ENCODE data around the gene FFAR2. TPM values are rescaled to one million over a fixed set of nuclear protein-coding genes. Genes with fewer than 3 reads are reported as not detected.

Gene FFAR2
- total and polyA plus RNA-seq, 9 of the 15 experiments (the other 6 are each of a cell fraction or from before 2014, with no cell fraction given) = not detected

DNA sequence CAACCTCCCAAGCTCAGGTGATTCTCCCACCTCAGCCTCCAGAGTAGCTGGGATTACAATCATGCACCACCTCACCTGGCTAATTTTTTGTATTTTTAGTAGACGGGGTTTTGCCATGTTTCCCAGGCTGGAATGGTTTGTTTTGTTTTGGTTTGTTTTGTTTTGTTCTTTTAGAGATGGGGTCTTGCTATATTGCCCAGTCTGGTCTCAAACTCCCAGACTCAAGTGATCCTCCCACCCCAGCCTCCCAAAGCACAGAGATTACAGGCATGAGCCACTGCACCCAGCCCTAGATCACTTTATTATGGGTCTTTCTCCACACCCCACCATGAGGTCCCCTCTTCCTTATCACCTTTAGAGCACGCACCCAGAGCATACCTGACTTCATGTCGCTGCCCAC is 50.2 kb downstream of the FFAR2 start:
- TF ChIP-seq RBM25 (IDR thresholded peaks at IDR 0.05; ENCODE audit: low read depth, low read length, severe bottlenecking) (peak; percentile 46), NELFE (IDR thresholded peaks at IDR 0.05; ENCODE audit: insufficient read depth, insufficient read length) (no peak), FOXJ2 (tag; IDR thresholded peaks at IDR 0.05) (no peak), TAF9B (IDR thresholded peaks at IDR 0.05; ENCODE audit: partially characterized antibody) (no peak), SMC3 (conservative IDR thresholded peaks at IDR 0.05; ENCODE audit: insufficient read depth, low read depth, low read length) (no peak)
- POLR2A ChIA-PET = interaction anchor here (0.5 to 1.0 kb wide), 2 partner anchors 207 to 234 kb away, joined by 3 read pairs; no protein-coding TSS in a partner anchor
- peaks cover 6% of the 10 kb centered on the region; the same call in 1 of the 2 replicates for H4K20me1 ChIP-seq (replicated peaks; ENCODE audit: control insufficient read depth, insufficient read depth, low read length)
- DNase-seq (ENCODE audit: extremely low read depth in 1 of 4, low spot score in 3 of 4) (no peak), FAIRE-seq (no peak), ATAC-seq (no peak)
- no peaks in the 10 kb centered on the region for H3K9me3 ChIP-seq (replicated peaks; ENCODE audit: control insufficient read depth, insufficient read depth, low read depth, low read length)
- no peak overlapping the region for H3K4me3 ChIP-seq
- no TSS peak for BruUV-seq (replicated peaks)
- CTCF ChIA-PET (ENCODE audit: low intra/inter-chr PET ratio) = no interaction called here
- H3K27ac ChIP-seq (ENCODE audit: extremely low read depth, low read depth, low read length) = no peak overlapping the region
- H3K36me3 ChIP-seq (ENCODE audit: control insufficient read depth, insufficient read depth, low read length) = no peaks in the 10 kb centered on the region
- in situ Hi-C loops (cut with MboI) (no loop called here), intact Hi-C loops (cut with micrococcal nuclease) (no loop called here)
- no peaks in the 10 kb centered on the region for H3K9me1 ChIP-seq (ENCODE audit: control insufficient read depth, insufficient read depth, low read length)
- H3K4me2 ChIP-seq (ENCODE audit: insufficient read depth, low read length) = no peak overlapping the region
- WGBS (ENCODE audit: insufficient coverage, low coverage, missing lambda C conversion rate) = 9% methylated on average over 3 of the region's 3 CpGs
- H3K79me2 ChIP-seq (ENCODE audit: control insufficient read depth, insufficient read depth, low read length) = no peaks in the 10 kb centered on the region
- H3K4me1 ChIP-seq (replicated peaks in 1 of 2; ENCODE audit: control insufficient read depth in 2 of 2, insufficient read depth in 2 of 2, low read length in 2 of 2) = peaks cover 9 to 30% of the 10 kb centered on the region in 2 experiments; a peak in 4 of 5 replicates
- H3K27me3 ChIP-seq (ENCODE audit: control insufficient read depth in 2 of 2, insufficient read depth in 2 of 2, low read length in 2 of 2) = peaks cover 31 to 77% of the 10 kb centered on the region in 2 experiments; a peak in 4 of 5 replicates
- no peak overlapping the region for H2AFZ ChIP-seq (ENCODE audit: low read depth, low read length)
- H3K9ac ChIP-seq (ENCODE audit: insufficient read depth in 1 of 2, low read depth in 2 of 2, low read length in 2 of 2) = no peak overlapping the region

DNA sequence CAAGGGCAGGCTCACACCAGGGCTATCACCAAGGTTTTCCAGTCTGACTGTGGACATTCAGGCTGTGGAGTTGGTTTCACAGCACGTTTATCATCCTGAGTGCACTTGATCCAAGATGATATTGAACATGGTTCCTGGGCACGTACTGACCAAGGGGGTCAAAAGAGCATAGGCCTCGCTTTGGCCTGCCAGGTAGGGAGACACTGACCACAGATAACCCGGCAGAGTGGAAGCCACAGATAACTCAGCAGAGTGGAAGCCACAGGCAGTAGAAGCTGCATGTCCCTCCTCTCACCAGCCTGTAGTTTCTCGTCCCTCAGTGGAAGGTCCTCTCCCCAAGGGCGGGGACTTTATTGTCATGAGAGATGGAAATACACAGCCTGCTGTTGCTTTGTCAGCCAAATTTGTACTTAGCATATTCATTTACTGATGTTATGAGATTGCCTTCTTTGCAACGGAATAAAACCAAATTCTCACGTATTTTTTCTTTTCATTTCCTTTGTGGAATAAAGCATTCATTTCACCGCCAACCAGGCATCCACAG is 51.0 kb downstream of the FFAR2 start:
- H3K27me3 ChIP-seq (ENCODE audit: control insufficient read depth in 2 of 2, insufficient read depth in 2 of 2, low read length in 2 of 2) = peaks cover 28 to 78% of the 10 kb centered on the region in 2 experiments
- in situ Hi-C loops (cut with MboI) (no loop called here), intact Hi-C loops (cut with micrococcal nuclease) (no loop called here)
- H3K4me1 ChIP-seq (replicated peaks in 1 of 2; ENCODE audit: control insufficient read depth in 2 of 2, insufficient read depth in 2 of 2, low read length in 2 of 2) = peaks cover 9 to 30% of the 10 kb centered on the region in 2 experiments; a peak in 4 of 5 replicates
- FAIRE-seq = peak; percentile 63
- H3K4me3 ChIP-seq = no peak overlapping the region
- peak overlapping the region; percentile 25; the same call in 1 of the 2 replicates for H3K4me2 ChIP-seq (ENCODE audit: insufficient read depth, low read length)
- no peaks in the 10 kb centered on the region for H3K9me3 ChIP-seq (replicated peaks; ENCODE audit: control insufficient read depth, insufficient read depth, low read depth, low read length)
- no TSS peak for BruUV-seq (replicated peaks)
- DNase-seq (ENCODE audit: extremely low read depth in 1 of 4, low spot score in 3 of 4) = peak in 1 of 4 experiments; percentile 27
- 0 out of 4 replicates have a peak overlapping the region, but pooled peaks of 1 of the 2 experiments have one; percentile 52 for H3K9ac ChIP-seq (ENCODE audit: insufficient read depth in 1 of 2, low read depth in 2 of 2, low read length in 2 of 2)
- H2AFZ ChIP-seq (ENCODE audit: low read depth, low read length) = peak overlapping the region; percentile 45; the same call in 1 of the 2 replicates
- no peak overlapping the region for H3K27ac ChIP-seq (ENCODE audit: extremely low read depth, low read depth, low read length)
- CTCF ChIA-PET (ENCODE audit: low intra/inter-chr PET ratio) = no interaction called here
- POLR2A ChIA-PET = no interaction called here
- 18% methylated on average over 9 of the region's 9 CpGs for WGBS (ENCODE audit: insufficient coverage, low coverage, missing lambda C conversion rate)
- H3K36me3 ChIP-seq (ENCODE audit: control insufficient read depth, insufficient read depth, low read length) = no peaks in the 10 kb centered on the region
- H3K9me1 ChIP-seq (ENCODE audit: control insufficient read depth, insufficient read depth, low read length) = no peaks in the 10 kb centered on the region
- no peak for ATAC-seq
- H3K79me2 ChIP-seq (ENCODE audit: control insufficient read depth, insufficient read depth, low read length) = no peaks in the 10 kb centered on the region
- peaks cover 6% of the 10 kb centered on the region; the same call in 1 of the 2 replicates for H4K20me1 ChIP-seq (replicated peaks; ENCODE audit: control insufficient read depth, insufficient read depth, low read length)
- TF ChIP-seq, protein P1, sequence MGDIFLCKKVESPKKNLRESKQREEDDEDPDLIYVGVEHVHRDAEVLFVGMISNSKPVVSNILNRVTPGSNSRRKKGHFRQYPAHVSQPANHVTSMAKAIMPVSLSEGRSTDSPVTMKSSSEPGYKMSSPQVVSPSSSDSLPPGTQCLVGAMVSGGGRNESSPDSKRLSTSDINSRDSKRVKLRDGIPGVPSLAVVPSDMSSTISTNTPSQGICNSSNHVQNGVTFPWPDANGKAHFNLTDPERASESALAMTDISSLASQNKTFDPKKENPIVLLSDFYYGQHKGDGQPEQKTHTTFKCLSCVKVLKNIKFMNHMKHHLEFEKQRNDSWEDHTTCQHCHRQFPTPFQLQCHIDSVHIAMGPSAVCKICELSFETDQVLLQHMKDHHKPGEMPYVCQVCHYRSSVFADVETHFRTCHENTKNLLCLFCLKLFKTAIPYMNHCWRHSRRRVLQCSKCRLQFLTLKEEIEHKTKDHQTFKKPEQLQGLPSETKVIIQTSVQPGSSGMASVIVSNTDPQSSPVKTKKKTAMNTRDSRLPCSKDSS (IDR thresholded peaks at IDR 0.05; ENCODE audit: low read depth, partially characterized antibody) = no peak
- no peak for TF ChIP-seq DLX4 (CRISPR knock-in tag; IDR thresholded peaks at IDR 0.05)
- no peak for TF ChIP-seq CTCFL (IDR thresholded peaks at IDR 0.05; ENCODE audit: borderline replicate concordance, insufficient read depth, low read depth, low read length, poor library complexity, severe bottlenecking)
- no peak for TF ChIP-seq EP300 (IDR thresholded peaks at IDR 0.05; ENCODE audit: low read length)
